Loucy (cell line): ENCODE data around the gene LTA.

Source experiments
- H2AFZ ChIP-seq: fragments of 200-600 bp; sonication (generic); 2 replicates; pipeline ENCODE4 v1.6.0; 2016; ENCODE audit warnings: antibody characterized with exemption, mild to moderate bottlenecking, low read length, moderate library complexity
- H3F3A ChIP-seq: fragments of 200-600 bp; 2 replicates; pipeline ENCODE4 v1.6.0; 2016; ENCODE audit warnings: antibody characterized with exemption, low read depth, mild to moderate bottlenecking
- H3K27me3 ChIP-seq: fragments of 200-600 bp; sonication (generic); 2 replicates; pipeline ENCODE4 v1.6.1; 2014; ENCODE audit warnings: low read length, mild to moderate bottlenecking; ENCODE audit not compliant: insufficient read depth, poor library complexity, severe bottlenecking
- H3K36me3 ChIP-seq: fragments of 200-600 bp; sonication (generic); 2 replicates; pipeline ENCODE4 v1.6.1; 2016; ENCODE audit warnings: low read length; ENCODE audit not compliant: insufficient read depth
- H3K4me1 ChIP-seq: fragments of 200-600 bp; sonication (generic); 2 replicates; pipeline ENCODE4 v1.5.1; 2014; ENCODE audit warnings: low read length, mild to moderate bottlenecking; ENCODE audit not compliant: insufficient read depth, poor library complexity, severe bottlenecking
- H3K4me2 ChIP-seq: fragments of 200-600 bp; sonication (generic); 2 replicates; pipeline ENCODE4 v1.6.0; 2014; ENCODE audit warnings: antibody characterized with exemption, low read length, low read depth, mild to moderate bottlenecking; ENCODE audit not compliant: poor library complexity, severe bottlenecking
- H3K4me3 ChIP-seq: fragments of 200-600 bp; sonication (generic); 2 replicates; pipeline ENCODE4 v1.5.1; 2014; ENCODE audit warnings: low read length, mild to moderate bottlenecking, mixed read lengths; ENCODE audit not compliant: poor library complexity, severe bottlenecking
- H3K79me2 ChIP-seq: fragments of 200-600 bp; sonication (generic); 2 replicates; pipeline ENCODE4 v1.6.1; 2014; ENCODE audit warnings: low read length; ENCODE audit not compliant: insufficient read depth
- H3K9ac ChIP-seq: fragments of 200-600 bp; sonication (generic); 2 replicates; pipeline ENCODE4 v1.6.0; 2014; ENCODE audit warnings: mild to moderate bottlenecking, low read depth, low read length, moderate library complexity; ENCODE audit not compliant: poor library complexity, severe bottlenecking
- H3K9me2 ChIP-seq: fragments of 200-600 bp; sonication (generic); replicated peaks from 2 replicates; pipeline ENCODE4 v1.6.1; 2016; ENCODE audit warnings: low read depth, low read length, mixed read lengths
- H3K9me3 ChIP-seq: fragments of 200-600 bp; sonication (generic); 2 replicates; pipeline ENCODE4 v1.6.1; 2014; ENCODE audit warnings: mild to moderate bottlenecking, antibody characterized with exemption, low read length, low read depth; ENCODE audit not compliant: insufficient read depth
- H4K20me1 ChIP-seq: fragments of 200-600 bp; sonication (generic); 2 replicates; pipeline ENCODE4 v1.6.0; 2014; ENCODE audit warnings: antibody characterized with exemption, low read length, mild to moderate bottlenecking; ENCODE audit not compliant: insufficient read depth, poor library complexity, severe bottlenecking
- CTCF ChIP-seq: fragments of 200-600 bp; sonication (generic); conservative IDR thresholded peaks from 2 replicates; pipeline ENCODE4 v1.5.1; 2014; ENCODE audit warnings: mild to moderate bottlenecking, antibody characterized with exemption, low read length
- EZH2phosphoT487 ChIP-seq: fragments of 200-600 bp; IDR thresholded peaks from 2 replicates; pipeline ENCODE4 v1.6.1; 2018; ENCODE audit warnings: antibody characterized with exemption, mild to moderate bottlenecking, moderate library complexity, borderline replicate concordance

Gene LTA

DNA sequence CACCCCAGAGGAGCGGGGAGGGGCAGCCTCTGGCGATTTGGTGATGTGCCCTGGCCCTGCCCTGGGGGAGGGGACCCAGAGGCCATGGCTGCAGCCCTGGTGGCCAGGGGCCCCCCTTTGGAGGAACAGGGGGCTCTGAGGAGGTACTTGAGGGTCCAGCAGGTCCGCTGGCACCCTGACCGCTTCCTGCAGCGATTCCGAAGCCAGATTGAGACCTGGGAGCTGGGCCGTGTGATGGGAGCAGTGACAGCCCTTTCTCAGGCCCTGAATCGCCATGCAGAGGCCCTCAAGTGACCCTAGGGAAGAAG is 13.8 kb upstream of the LTA start:
- Histone ChIP-seq H4K20me1 (no peaks in the 10 kb centered on the region), H3K4me1 (peaks cover 74% of the 10 kb centered on the region), H3K4me3 (no peak overlapping the region), H3K9me2 (no peaks in the 10 kb centered on the region), H3K9ac (peak overlapping the region; percentile 69), H3K36me3 (peaks cover 3% of the 10 kb centered on the region; the same call in 1 of the 2 replicates), H3F3A (peaks cover 18% of the 10 kb centered on the region), H3K4me2 (peak overlapping the region; percentile 78), H2AFZ (no peak overlapping the region), H3K9me3 (no peaks in the 10 kb centered on the region), H3K79me2 (peaks cover 29% of the 10 kb centered on the region; the same call in 1 of the 2 replicates), H3K27me3 (no peaks in the 10 kb centered on the region)
- TF ChIP-seq CTCF (no peak), EZH2phosphoT487 (no peak)

- H3K4me1 ChIP-seq, result peaks cover 80% of the 10 kb centered on the region
- TF ChIP-seq CTCF (no peak), EZH2phosphoT487 (no peak)
- no peaks in the 10 kb centered on the region for H4K20me1 ChIP-seq
- H3K36me3 ChIP-seq, result peaks cover 3% of the 10 kb centered on the region; the same call in 1 of the 2 replicates
- H3K9me3 ChIP-seq, result no peaks in the 10 kb centered on the region
- peak overlapping the region; percentile 69 for H3K9ac ChIP-seq
- no peaks in the 10 kb centered on the region for H3K27me3 ChIP-seq
- no peak overlapping the region for H2AFZ ChIP-seq
- H3K4me2 ChIP-seq, result peak overlapping the region; percentile 78
- H3K79me2 ChIP-seq, result peaks cover 29% of the 10 kb centered on the region; the same call in 1 of the 2 replicates
- H3K4me3 ChIP-seq, result peak overlapping the region; percentile 60
- no peaks in the 10 kb centered on the region for H3K9me2 ChIP-seq
- H3F3A ChIP-seq, result peaks cover 18% of the 10 kb centered on the region
Measured at GRCh38 chr6:31558631-31559500, 13.2 kb upstream of the LTA start.

- Histone ChIP-seq H3K9me2 (no peaks in the 10 kb centered on the region), H3K9ac (peak overlapping the region; percentile 69), H2AFZ (no peak overlapping the region)
Measured at GRCh38 chr6:31559606-31559957, 12.5 kb upstream of the LTA start.

More at GRCh38 chr6:31559606-31559957, 12.5 kb upstream of the LTA start:
- peaks cover 29% of the 10 kb centered on the region; the same call in 1 of the 2 replicates for H3K79me2 ChIP-seq
- H3K4me1 ChIP-seq, result peaks cover 81% of the 10 kb centered on the region
- H3K36me3 ChIP-seq, result peaks cover 3% of the 10 kb centered on the region; the same call in 1 of the 2 replicates
- H3K27me3 ChIP-seq, result no peaks in the 10 kb centered on the region
- no peaks in the 10 kb centered on the region for H4K20me1 ChIP-seq
- peak overlapping the region; percentile 60 for H3K4me3 ChIP-seq
- H3F3A ChIP-seq, result peaks cover 15% of the 10 kb centered on the region
- H3K9me3 ChIP-seq, result no peaks in the 10 kb centered on the region
- no peak for TF ChIP-seq CTCF
- TF ChIP-seq EZH2phosphoT487, result no peak
- peak overlapping the region; percentile 78 for H3K4me2 ChIP-seq
